Muscle layer of duodenum (tissue), 2 donors: ENCODE data around the gene VSTM5.
"Not testable (repeated sequence)": the region's sequence is repeated elsewhere in the genome, so short reads cannot be mapped to it uniquely, and the experiment has no call there.

Experiments used
- H3K27ac ChIP-seq: one replicate; pipeline ENCODE4 v1.7.0; 2013; ENCODE audit warnings: mild to moderate bottlenecking, low read length
- H3K27me3 ChIP-seq: one replicate; pipeline ENCODE4 v1.7.0; 2013; ENCODE audit warnings: low read depth, mild to moderate bottlenecking, control low read depth, low read length
- H3K36me3 ChIP-seq, 2 donors: one replicate each; pipeline ENCODE4 v1.7.0; 2013; ENCODE audit warnings: low read length in 2 of 2, control low read depth in 1 of 2, mild to moderate bottlenecking in 1 of 2; ENCODE audit not compliant: insufficient read depth in 2 of 2, control insufficient read depth in 1 of 2
- H3K4me1 ChIP-seq, 2 donors: one replicate each; pipeline ENCODE4 v1.7.0; 2013; ENCODE audit warnings: low read length in 2 of 2, mild to moderate bottlenecking in 2 of 2, control low read depth in 1 of 2, moderate library complexity in 1 of 2; ENCODE audit not compliant: insufficient read depth in 2 of 2, control insufficient read depth in 1 of 2
- H3K4me3 ChIP-seq, 2 donors: one replicate each; pipeline ENCODE4 v1.7.0; 2013; ENCODE audit warnings: low read length in 2 of 2, low read depth in 1 of 2, mild to moderate bottlenecking in 1 of 2
- H3K9me3 ChIP-seq, 2 donors: one replicate each; pipeline ENCODE4 v1.7.0; 2013; ENCODE audit warnings: low read length in 2 of 2, control low read depth in 1 of 2, mild to moderate bottlenecking in 1 of 2; ENCODE audit not compliant: control insufficient read depth in 1 of 2
- donor health status: healthy.

The VSTM5 gene

DNA sequence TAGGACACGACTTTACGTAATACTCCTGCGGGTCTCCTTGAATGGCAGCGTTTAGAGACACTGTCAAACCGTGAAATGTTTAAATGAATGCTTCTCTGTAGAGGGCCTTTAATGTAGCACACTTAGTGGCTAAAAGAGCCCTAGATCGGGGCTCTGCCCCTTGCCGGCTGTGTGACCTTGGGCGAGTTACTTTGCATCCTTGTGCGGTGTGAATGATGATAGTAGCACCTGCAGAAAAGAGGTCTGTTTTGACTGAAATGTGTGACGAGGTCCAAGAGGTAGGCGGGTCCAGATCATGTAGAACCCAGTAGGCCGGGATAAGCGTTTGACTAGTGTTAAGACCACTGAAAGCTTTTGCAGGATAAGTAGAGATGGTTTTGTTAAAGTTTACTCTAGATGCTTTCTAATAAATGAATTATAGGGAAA, 65.5 kb downstream of the VSTM5 start:
- Histone ChIP-seq H3K27me3 (no peaks in the 10 kb centered on the region), H3K27ac (peak overlapping the region; percentile 90), H3K4me3 (peak overlapping the region; percentile 95 to 99), H3K9me3 (no peaks in the 10 kb centered on the region), H3K36me3 (peaks cover 10% of the 10 kb centered on the region in 2 donors), H3K4me1 (peaks cover 0 to 26% of the 10 kb centered on the region in 2 donors)

DNA sequence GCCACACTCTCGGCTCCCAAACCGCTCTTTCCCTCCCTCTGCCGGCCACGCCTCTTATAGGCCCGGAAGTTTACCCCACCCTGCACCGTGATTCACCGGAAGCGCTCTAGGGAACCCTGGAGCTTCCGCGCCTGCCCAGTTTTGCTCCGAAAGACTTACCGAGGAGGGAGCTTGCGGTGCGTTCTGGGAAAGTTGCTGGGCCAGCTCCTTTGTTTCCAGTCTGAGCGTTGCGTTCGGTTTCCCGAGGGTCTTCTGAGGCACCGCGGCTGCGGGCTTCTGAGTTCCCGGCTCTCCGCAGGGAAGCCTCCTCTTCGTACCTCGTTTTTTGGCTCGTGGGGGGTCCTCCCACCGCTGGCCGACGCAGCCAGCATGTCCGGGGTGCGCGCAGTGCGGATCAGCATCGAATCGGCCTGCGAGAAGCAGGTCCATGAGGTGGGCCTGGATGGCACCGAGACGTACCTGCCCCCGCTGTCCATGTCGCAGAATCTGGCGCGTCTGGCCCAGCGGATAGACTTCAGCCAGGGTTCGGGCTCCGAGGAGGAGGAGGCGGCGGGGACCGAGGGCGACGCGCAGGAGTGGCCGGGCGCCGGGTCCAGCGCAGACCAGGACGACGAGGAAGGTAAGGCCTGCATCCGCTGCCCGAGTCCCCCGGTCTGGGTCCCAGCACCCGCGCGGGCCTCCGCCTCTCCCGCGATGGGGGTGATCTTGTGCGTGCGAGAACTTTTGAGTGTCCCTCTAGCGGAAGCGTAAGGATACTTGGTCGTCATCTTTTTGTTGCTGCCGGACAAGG, 66.1 kb downstream of the VSTM5 start, which contains the start of gene MED17:
Gene MED17, plus strand, starts transcription at position 138 of the 790 bp plus-strand sequence. Its CDS starts 232 bp downstream, at position 370.
- H3K27ac ChIP-seq = peak within 1 kb of the TSS; percentile 90
- H3K36me3 ChIP-seq = peaks cover 4 to 7% of the 10 kb centered on the region in 2 donors
- H3K9me3 ChIP-seq = no peaks in the 10 kb centered on the region
- no peaks in the 10 kb centered on the region for H3K27me3 ChIP-seq
- peak within 1 kb of the TSS; percentile 95 to 99 for H3K4me3 ChIP-seq
- peaks cover 0 to 26% of the 10 kb centered on the region in 2 donors for H3K4me1 ChIP-seq

DNA sequence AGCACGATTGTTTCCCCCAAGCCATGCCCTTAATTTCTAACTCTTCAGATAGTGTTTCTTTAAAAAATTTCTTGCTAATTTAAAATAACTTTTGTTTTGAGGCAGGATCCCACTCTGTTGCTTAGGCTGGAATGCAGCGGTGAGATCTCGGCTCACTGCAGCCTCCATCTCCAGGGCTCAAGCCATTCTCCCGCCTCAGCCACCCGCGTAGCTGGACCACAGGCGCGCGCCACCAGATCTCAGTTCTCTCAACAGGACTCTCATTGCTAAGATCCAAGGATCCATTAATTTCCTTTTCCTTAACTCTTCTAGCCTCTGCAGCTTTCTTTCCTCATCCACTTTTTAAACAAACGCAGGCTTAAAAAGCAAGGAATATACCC, 66.7 kb downstream of the VSTM5 start:
- H3K4me1 ChIP-seq = peaks cover 0 to 26% of the 10 kb centered on the region in 2 donors
- no peaks in the 10 kb centered on the region for H3K9me3 ChIP-seq
- H3K27me3 ChIP-seq = no peaks in the 10 kb centered on the region
- H3K27ac ChIP-seq = peak overlapping the region; percentile 90
- peak overlapping the region; percentile 95 to 99 for H3K4me3 ChIP-seq
- H3K36me3 ChIP-seq = peaks cover 2 to 4% of the 10 kb centered on the region in 2 donors

DNA sequence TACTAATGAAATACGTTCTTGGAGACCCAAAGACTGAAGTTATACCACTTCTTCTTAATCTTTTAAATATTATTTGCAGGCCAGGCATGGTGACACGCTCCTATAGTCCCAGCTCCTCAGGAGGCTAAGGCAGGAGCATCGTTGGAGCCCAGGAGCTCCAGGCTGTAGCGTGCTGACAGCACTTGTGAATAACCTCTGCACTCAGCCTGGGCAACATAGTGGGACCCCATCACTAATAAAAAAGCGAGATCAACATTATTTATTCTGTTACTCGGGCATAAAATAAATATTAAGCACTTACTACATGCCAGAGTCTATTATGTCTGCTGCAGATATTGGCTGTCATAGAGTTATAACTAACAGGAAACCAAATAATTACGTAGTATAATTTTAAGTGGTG, 67.1 kb downstream of the VSTM5 start:
- Histone ChIP-seq H3K36me3 (peaks cover 0 to 4% of the 10 kb centered on the region in 2 donors), H3K27ac (no peak overlapping the region), H3K4me3 (peak overlapping the region; percentile 95 to 99), H3K4me1 (peaks cover 0 to 26% of the 10 kb centered on the region in 2 donors), H3K9me3 (no peaks in the 10 kb centered on the region), H3K27me3 (no peaks in the 10 kb centered on the region)

DNA sequence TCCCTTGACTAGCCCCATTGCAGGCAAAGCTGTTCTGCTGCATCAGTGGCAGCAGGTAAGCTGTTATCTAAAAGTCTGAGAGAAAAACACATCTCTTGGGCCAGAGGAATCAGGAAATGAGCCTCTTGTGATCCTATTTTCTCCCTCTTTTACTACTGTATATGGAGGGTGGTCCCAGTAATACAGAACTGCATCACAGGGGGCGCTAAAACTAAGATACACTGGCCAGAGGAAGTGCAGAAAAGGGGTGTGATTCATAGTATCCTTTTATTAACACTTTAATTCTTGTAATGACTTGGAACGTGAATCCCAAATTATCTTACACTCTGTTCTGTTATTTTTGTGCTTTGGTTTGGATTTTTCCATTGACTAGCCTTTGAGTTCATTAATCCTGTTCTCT, 75.1 kb downstream of the VSTM5 start:
- Histone ChIP-seq H3K27ac (no peak overlapping the region), H3K36me3 (no peaks in the 10 kb centered on the region), H3K27me3 (no peaks in the 10 kb centered on the region), H3K4me3 (no peak overlapping the region), H3K4me1 (no peaks in the 10 kb centered on the region), H3K9me3 (no peaks in the 10 kb centered on the region)

DNA sequence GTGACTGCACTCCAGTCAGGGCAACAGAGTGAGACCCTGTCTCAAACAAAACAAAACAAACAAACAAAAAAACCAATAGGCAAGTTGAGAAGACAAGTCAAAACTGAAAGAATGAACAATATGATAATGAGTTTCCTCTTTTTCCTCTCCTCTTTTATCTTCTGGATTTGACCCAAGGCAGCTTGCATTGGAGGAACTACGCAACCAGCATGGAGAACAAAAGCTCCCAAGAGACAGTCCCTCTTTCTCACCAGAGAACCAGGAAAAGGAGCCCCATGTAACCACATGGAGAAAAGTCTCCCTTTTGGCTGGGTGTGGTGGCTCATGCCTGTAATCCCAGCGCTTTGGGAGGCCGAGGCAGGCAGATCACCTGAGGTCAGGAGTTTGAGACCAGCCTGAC, 75.9 kb downstream of the VSTM5 start:
- not testable (repeated sequence) for H3K4me3 ChIP-seq, H3K4me1 ChIP-seq, H3K9me3 ChIP-seq, H3K36me3 ChIP-seq, H3K27me3 ChIP-seq, H3K27ac ChIP-seq

DNA sequence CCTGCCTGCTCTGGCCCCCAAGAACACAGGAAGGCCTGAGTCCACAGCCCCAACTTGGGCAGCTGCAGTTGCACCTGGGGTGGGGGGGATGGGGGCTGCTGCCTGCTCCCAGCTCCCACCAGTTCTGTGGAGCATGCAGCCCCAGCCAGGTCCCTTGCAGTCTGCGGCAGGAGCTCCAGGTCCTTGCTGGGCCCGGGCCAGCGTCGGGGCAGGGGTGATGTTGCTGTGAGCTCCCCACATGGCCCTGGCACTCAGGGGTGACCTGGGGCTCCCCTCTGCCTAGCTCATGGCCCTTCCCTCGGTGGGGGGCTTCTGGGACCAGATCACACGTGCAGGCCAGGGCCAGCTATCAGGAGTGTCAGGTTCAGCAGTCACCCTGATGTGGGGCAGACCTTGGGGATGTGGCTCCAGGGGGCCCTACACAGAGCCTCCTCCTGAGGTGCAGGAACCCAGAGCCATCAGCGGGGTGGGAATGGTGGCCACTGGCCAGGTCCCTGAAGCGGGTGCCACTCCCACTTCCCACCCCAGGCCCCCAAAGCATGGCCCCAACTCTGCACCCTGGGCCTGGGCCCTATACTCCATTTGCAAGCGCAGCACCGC, 76.7 kb downstream of the VSTM5 start:
- H3K9me3 ChIP-seq = no peaks in the 10 kb centered on the region
- H3K27ac ChIP-seq = no peak overlapping the region
- no peaks in the 10 kb centered on the region for H3K4me1 ChIP-seq
- H3K36me3 ChIP-seq = no peaks in the 10 kb centered on the region
- no peaks in the 10 kb centered on the region for H3K27me3 ChIP-seq
- no peak overlapping the region for H3K4me3 ChIP-seq

DNA sequence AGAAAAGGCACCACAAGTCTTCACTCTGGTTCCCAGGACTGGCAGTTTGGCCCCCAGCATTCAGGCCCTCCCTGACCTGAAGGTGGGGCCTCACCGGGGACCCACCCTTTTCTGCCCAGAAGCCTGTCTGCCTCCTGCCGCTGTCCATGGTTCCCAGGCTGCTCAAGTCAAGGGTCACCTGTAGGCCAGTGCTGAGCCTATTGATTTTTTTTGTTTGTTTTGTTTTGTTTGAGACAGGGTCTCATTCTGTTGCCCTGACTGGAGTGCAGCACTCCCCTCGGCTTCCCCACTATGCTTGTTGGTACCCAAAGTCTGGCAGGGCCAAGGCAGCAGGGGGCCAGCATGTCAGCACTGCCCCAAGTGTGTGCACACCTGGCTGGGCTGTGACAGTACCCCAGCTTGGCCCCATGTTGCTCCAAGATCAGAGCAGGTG, 77.4 kb downstream of the VSTM5 start:
- H3K27ac ChIP-seq = no peak overlapping the region
- H3K4me1 ChIP-seq = no peaks in the 10 kb centered on the region
- no peaks in the 10 kb centered on the region for H3K9me3 ChIP-seq
- H3K4me3 ChIP-seq = no peak overlapping the region
- no peaks in the 10 kb centered on the region for H3K36me3 ChIP-seq
- H3K27me3 ChIP-seq = no peaks in the 10 kb centered on the region

DNA sequence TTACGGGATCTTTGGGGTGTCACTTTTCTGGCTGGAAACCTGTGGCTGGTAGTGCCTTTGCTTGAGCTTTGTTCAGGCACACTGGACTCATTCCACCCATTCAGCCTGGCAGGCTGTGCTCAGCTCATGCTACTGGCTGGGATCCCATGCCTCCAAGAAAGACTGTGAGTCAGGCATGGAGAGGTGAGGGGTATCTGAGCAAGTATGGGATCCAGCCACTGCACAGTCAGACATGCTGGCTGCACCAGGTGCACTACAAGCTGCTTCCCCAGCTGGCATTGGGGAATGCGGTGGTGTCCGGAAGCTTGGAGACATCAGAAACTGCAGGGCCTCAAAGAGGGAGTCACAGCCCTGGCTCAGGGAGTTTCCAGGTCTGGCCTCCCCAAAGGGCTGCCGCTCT, 78.3 kb downstream of the VSTM5 start:
- H3K4me1 ChIP-seq = no peaks in the 10 kb centered on the region
- no peaks in the 10 kb centered on the region for H3K27me3 ChIP-seq
- H3K36me3 ChIP-seq = no peaks in the 10 kb centered on the region
- H3K4me3 ChIP-seq = no peak overlapping the region
- no peaks in the 10 kb centered on the region for H3K9me3 ChIP-seq
- no peak overlapping the region for H3K27ac ChIP-seq

DNA sequence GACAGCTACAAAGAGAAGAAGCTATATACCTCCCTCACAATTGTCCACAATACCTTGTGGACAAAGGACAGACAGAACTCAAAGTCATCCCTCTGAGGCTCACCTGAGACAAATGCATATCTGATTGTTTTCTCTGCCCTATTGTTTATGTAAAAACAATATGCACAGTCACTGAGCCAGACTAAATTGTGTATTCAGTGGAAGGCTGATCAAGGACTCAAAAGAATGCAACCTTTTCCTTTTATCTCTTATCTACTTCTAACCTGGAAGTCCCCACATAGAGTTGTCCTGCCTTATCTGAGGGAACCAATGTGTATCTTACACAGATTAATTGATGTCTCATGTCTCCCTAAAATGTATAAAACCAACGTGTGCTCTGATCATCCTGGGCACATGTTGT, 80.3 kb downstream of the VSTM5 start:
- Histone ChIP-seq H3K4me3 (no peak overlapping the region), H3K27me3 (no peaks in the 10 kb centered on the region), H3K27ac (no peak overlapping the region), H3K9me3 (no peaks in the 10 kb centered on the region), H3K4me1 (peaks cover 0 to 3% of the 10 kb centered on the region in 2 donors), H3K36me3 (no peaks in the 10 kb centered on the region)
